Tibial nerve (tissue), 4 donors: ENCODE data around the gene GUK1. TPM values are rescaled to one million over a fixed set of nuclear protein-coding genes. Genes with fewer than 3 reads are reported as not detected.
A peak's percentile ranks its signal among the peaks of the same experiment; 100 is the strongest.

Experiments
- DNase-seq, 2 donors: peaks; one replicate each; pipeline ENCODE4 v3.0.0-alpha.2; 2019; ENCODE audit warnings: low spot score in 2 of 2
- H3K27ac ChIP-seq, 4 donors: fragments of 200-600 bp; sonication (generic) in 3 of 4; one replicate each; pipeline ENCODE4 v1.5.1; 2017 to 2019; ENCODE audit warnings: mild to moderate bottlenecking in 1 of 4
- H3K27me3 ChIP-seq, 2 donors: fragments of 200-600 bp; sonication (generic) in 1 of 2; one replicate each; pipeline versions ENCODE4 v1.5.1 to v1.6.0; 2017 to 2019
- H3K36me3 ChIP-seq, 3 donors: fragments of 200-600 bp; sonication (generic); one replicate each; pipeline ENCODE4 v1.5.1; 2018 to 2019
- H3K4me1 ChIP-seq, 4 donors: fragments of 200-600 bp; sonication (generic) in 3 of 4; one replicate each; pipeline ENCODE4 v1.5.1; 2017 to 2019
- H3K4me3 ChIP-seq, 4 donors: fragments of 200-600 bp; sonication (generic) in 3 of 4; one replicate each; pipeline ENCODE4 v1.5.1; 2017 to 2019; ENCODE audit warnings: mild to moderate bottlenecking in 1 of 4, moderate library complexity in 1 of 4
- H3K9me3 ChIP-seq, 4 donors: fragments of 200-600 bp; sonication (generic) in 3 of 4; one replicate each; pipeline ENCODE4 v1.5.1; 2017 to 2019
- CTCF ChIP-seq, 5 experiments: fragments of 200-600 bp in 3 of 5; fragments of 450-650 bp in 2 of 5; sonication (generic) in 3 of 5; IDR thresholded peaks; one replicate each; pipeline ENCODE4 v1.5.1; 2016 to 2019; ENCODE audit warnings: antibody characterized with exemption in 5 of 5, mild to moderate bottlenecking in 3 of 5, moderate library complexity in 2 of 5
- EP300 ChIP-seq, 2 donors: sonication (generic); formaldehyde crosslinking; IDR thresholded peaks; one replicate each; pipeline ENCODE4 v1.6.1; 2017; ENCODE audit warnings: antibody characterized with exemption in 2 of 2, mild to moderate bottlenecking in 1 of 2
- POLR2A ChIP-seq, 2 donors: fragments of 450-650 bp; IDR thresholded peaks; one replicate each; pipeline ENCODE4 v1.6.1; 2017; ENCODE audit warnings: antibody characterized with exemption in 2 of 2, mild to moderate bottlenecking in 2 of 2, moderate library complexity in 2 of 2
- WGBS, 2 donors: methylation state at CpG; one replicate each; pipeline ENCODE4 v1.1.5; 2018; 5-methylcytosine and 5-hydroxymethylcytosine counted together
- total RNA-seq, 4 donors: library from RNA; depleted of rRNA; stranded (reverse); fragments of >200 nt; gene quantifications; one replicate each; pipeline ENCODE4 v1.1.0, GENCODE V29; 2016

GUK1 gene
- total RNA-seq, 4 donors from 2014 or later: 501 to 540 (median 510) TPM

GRCh38 chr1:228152097-228152917 is 12.2 kb downstream of the GUK1 start:
- Histone ChIP-seq H3K4me3 (no peak overlapping the region), H3K9me3 (no peaks in the 10 kb centered on the region), H3K27ac (peak overlapping the region; percentile 77 to 96 (median 88)), H3K27me3 (no peaks in the 10 kb centered on the region), H3K36me3 (peaks cover 0 to 14% (median 7%) of the 10 kb centered on the region in 3 donors), H3K4me1 (peaks cover 0 to 66% (median 32%) of the 10 kb centered on the region in 4 donors)
- DNase-seq: peak in 1 of 2 donors; percentile 11
- TF ChIP-seq POLR2A (IDR thresholded peaks at IDR 0.05): no peak
- no peak for TF ChIP-seq CTCF (IDR thresholded peaks at IDR 0.05)
- TF ChIP-seq EP300 (IDR thresholded peaks at IDR 0.05): no peak
- 77 to 83% methylated on average over 15 to 16 of the region's 19 CpGs for WGBS, 2 donors

GRCh38 chr1:228152918-228153258 is 12.8 kb downstream of the GUK1 start:
- Histone ChIP-seq H3K4me3 (no peak overlapping the region), H3K9me3 (no peaks in the 10 kb centered on the region), H3K36me3 (peaks cover 0 to 8% (median 1%) of the 10 kb centered on the region in 3 donors), H3K27me3 (no peaks in the 10 kb centered on the region), H3K27ac (peak overlapping the region in 3 of 4 donors; percentile 80 to 96 (median 96)), H3K4me1 (peaks cover 0 to 69% (median 32%) of the 10 kb centered on the region in 4 donors)
- TF ChIP-seq POLR2A (IDR thresholded peaks at IDR 0.05): no peak
- 71 to 73% methylated on average over 3 of the region's 3 CpGs for WGBS, 2 donors
- peak in 1 of 2 donors; percentile 10 for DNase-seq

GRCh38 chr1:228154021-228154669 is 14.1 kb downstream of the GUK1 start:
- peak in 1 of 2 donors; percentile 6 for DNase-seq
- peaks cover 0 to 65% (median 29%) of the 10 kb centered on the region in 4 donors for H3K4me1 ChIP-seq

GRCh38 chr1:228154670-228155571 is 14.8 kb downstream of the GUK1 start:
- no peak for DNase-seq
- WGBS, 2 donors: 87 to 90% methylated on average over 16 to 20 of the region's 20 CpGs
- TF ChIP-seq POLR2A (IDR thresholded peaks at IDR 0.05) (no peak), EP300 (IDR thresholded peaks at IDR 0.05) (no peak), CTCF (IDR thresholded peaks at IDR 0.05) (no peak)
- Histone ChIP-seq H3K36me3 (no peaks in the 10 kb centered on the region), H3K4me1 (peaks cover 0 to 62% (median 22%) of the 10 kb centered on the region in 4 donors), H3K27ac (no peak overlapping the region), H3K9me3 (no peaks in the 10 kb centered on the region), H3K4me3 (no peak overlapping the region), H3K27me3 (peaks cover 0 to 4% of the 10 kb centered on the region in 2 donors)

More at GRCh38 chr1:228154021-228154669, 14.1 kb downstream of the GUK1 start:
- H3K9me3 ChIP-seq: no peaks in the 10 kb centered on the region
- no peak overlapping the region for H3K27ac ChIP-seq
- TF ChIP-seq EP300 (IDR thresholded peaks at IDR 0.05) (no peak), POLR2A (IDR thresholded peaks at IDR 0.05) (no peak), CTCF (IDR thresholded peaks at IDR 0.05) (no peak)
- H3K4me3 ChIP-seq: no peak overlapping the region
- WGBS, 2 donors: 91 to 94% methylated on average over 11 of the region's 11 CpGs
- peaks cover 0 to 3% of the 10 kb centered on the region in 2 donors for H3K27me3 ChIP-seq
- no peaks in the 10 kb centered on the region for H3K36me3 ChIP-seq
